SK-N-MC (cell line): ENCODE measurements around the gene PKM.

Experiments used
- EZH2 ChIP-seq: fragments of 200-600 bp; sonication (generic); IDR thresholded peaks from one replicate; pipeline ENCODE4 v1.6.1; 2017; ENCODE audit warnings: antibody characterized with exemption
- POLR2AphosphoS5 ChIP-seq: IDR thresholded peaks from 2 replicates; pipeline ENCODE4 v1.6.1; 2012; ENCODE audit warnings: mild to moderate bottlenecking, low read depth, low read length, borderline replicate concordance

- no peak for TF ChIP-seq POLR2AphosphoS5
- no peak for TF ChIP-seq EZH2
These were observed 7.6 kb upstream of the PKM start for GRCh38 chr15:72238586-72238985.
